Sigmoid colon (tissue), 7 donors: ENCODE measurements around the gene SLC7A6. TPM values are rescaled to one million over a fixed set of nuclear protein-coding genes. Genes with fewer than 3 reads are reported as not detected.

Experiments
- DNase-seq: peaks from one replicate; pipeline ENCODE4 v3.0.0-alpha.2; 2019
- H3K27ac ChIP-seq, 4 donors: fragments of 200-600 bp; sonication (generic); one replicate each; pipeline ENCODE4 v1.5.1; 2016 to 2019; ENCODE audit warnings: mild to moderate bottlenecking in 1 of 4
- H3K27me3 ChIP-seq, 3 donors: fragments of 200-600 bp; sonication (generic); one replicate each; pipeline ENCODE4 v1.5.1; 2019; ENCODE audit warnings: mild to moderate bottlenecking in 1 of 3
- H3K36me3 ChIP-seq, 4 donors: fragments of 200-600 bp; sonication (generic); one replicate each; pipeline ENCODE4 v1.5.1; 2016 to 2019
- H3K4me1 ChIP-seq, 4 donors: fragments of 200-600 bp; sonication (generic); one replicate each; pipeline ENCODE4 v1.5.1; 2017 to 2019
- H3K4me3 ChIP-seq, 4 donors: fragments of 200-600 bp; sonication (generic); one replicate each; pipeline ENCODE4 v1.5.1; 2017 to 2019; ENCODE audit warnings: mild to moderate bottlenecking in 2 of 4, moderate library complexity in 1 of 4
- H3K9me3 ChIP-seq, 4 donors: fragments of 200-600 bp in 3 of 4; sonication (generic) in 3 of 4; one replicate each; pipeline versions ENCODE4 v1.5.1 to v1.6.1; 2013 to 2019
- CTCF ChIP-seq, 4 experiments: fragments of 450-650 bp in 3 of 4; fragments of 200-600 bp in 1 of 4; IDR thresholded peaks; one replicate each; pipeline ENCODE4 v1.5.1; 2016 to 2019; ENCODE audit warnings: antibody characterized with exemption in 4 of 4, mild to moderate bottlenecking in 3 of 4, moderate library complexity in 2 of 4
- EP300 ChIP-seq, 4 donors: sonication (generic); formaldehyde crosslinking; IDR thresholded peaks; one replicate each; pipeline ENCODE4 v1.6.1; 2017; ENCODE audit warnings: antibody characterized with exemption in 4 of 4
- POLR2A ChIP-seq, 2 donors: fragments of 450-650 bp; IDR thresholded peaks; one replicate each; pipeline ENCODE4 v1.6.1; 2016; ENCODE audit warnings: antibody characterized with exemption in 2 of 2, mild to moderate bottlenecking in 2 of 2, moderate library complexity in 2 of 2
- POLR2AphosphoS5 ChIP-seq, 4 donors: sonication (generic); formaldehyde crosslinking; IDR thresholded peaks; one replicate each; pipeline ENCODE4 v1.6.1; 2017; ENCODE audit warnings: antibody characterized with exemption in 4 of 4
- WGBS, 2 donors: extraction: QIAGEN DNeasy Blood & Tissue Kit; methylation state at CpG; one replicate each; pipeline ENCODE4 v1.1.7; 2013; 5-methylcytosine and 5-hydroxymethylcytosine counted together
- intact Hi-C: fragments of 100-400 bp; cut with DNase I; formaldehyde crosslinking; loops from one replicate; pipeline ENCODE4 v1.15.1; 2023
- polyA plus RNA-seq, 3 donors: library from polyadenylated mRNA; stranded (reverse); fragments of 200-250 nt; gene quantifications; one replicate each; pipeline ENCODE4 v1.2.3, GENCODE V29; 2013
- total RNA-seq, 4 donors: library from RNA; depleted of rRNA; stranded (reverse); fragments of >200 nt; gene quantifications; one replicate each; pipeline ENCODE4 v1.1.0, GENCODE V29; 2016
- donor health status: healthy with polysubstance abuse.
- donor health status: Bipolar disorder and iron deficiency.
- donor health status: healthy.

Gene SLC7A6
- total and polyA plus RNA-seq, 7 donors, result 1.8 to 40.7 (median 26.8) TPM

GRCh38 chr16:68253721-68254120 lies 10.6 kb upstream of the SLC7A6 start:
- intact Hi-C loops, result no loop called here
- H3K27me3 ChIP-seq, result no peaks in the 10 kb centered on the region
- H3K4me3 ChIP-seq, result no peak overlapping the region
- H3K4me1 ChIP-seq, result peaks cover 0 to 37% (median 19%) of the 10 kb centered on the region in 4 donors
- peaks cover 8 to 74% (median 23%) of the 10 kb centered on the region in 4 donors for H3K36me3 ChIP-seq
- TF ChIP-seq CTCF (IDR thresholded peaks at IDR 0.05), result no peak
- TF ChIP-seq POLR2A (IDR thresholded peaks at IDR 0.05), result no peak
- no peak for TF ChIP-seq EP300 (IDR thresholded peaks at IDR 0.05)
- TF ChIP-seq POLR2AphosphoS5 (IDR thresholded peaks at IDR 0.05), result no peak
- DNase-seq, result no peak
- H3K27ac ChIP-seq, result no peak overlapping the region
- WGBS, 2 donors, result 95 to 96% methylated on average over 4 of the region's 4 CpGs
- H3K9me3 ChIP-seq, result no peaks in the 10 kb centered on the region

GRCh38 chr16:68255712-68256111 lies 8.6 kb upstream of the SLC7A6 start:
- H3K4me1 ChIP-seq, result peaks cover 0 to 47% (median 25%) of the 10 kb centered on the region in 4 donors
- intact Hi-C loops, result no loop called here
- H3K27ac ChIP-seq, result peak overlapping the region in 2 of 4 donors; percentile 17 to 87
- peaks cover 19 to 74% (median 30%) of the 10 kb centered on the region in 4 donors for H3K36me3 ChIP-seq
- 93 to 95% methylated on average over 18 of the region's 18 CpGs for WGBS, 2 donors
- no peaks in the 10 kb centered on the region for H3K27me3 ChIP-seq
- TF ChIP-seq POLR2A (IDR thresholded peaks at IDR 0.05), result no peak
- H3K9me3 ChIP-seq, result no peaks in the 10 kb centered on the region
- DNase-seq, result no peak
- H3K4me3 ChIP-seq, result no peak overlapping the region

- 36 to 46% methylated on average over 6 of the region's 6 CpGs for WGBS, 2 donors
- Histone ChIP-seq H3K4me1 (peaks cover 0 to 46% (median 25%) of the 10 kb centered on the region in 4 donors), H3K27ac (peak overlapping the region; percentile 71 to 91 (median 88)), H3K4me3 (no peak overlapping the region), H3K27me3 (no peaks in the 10 kb centered on the region), H3K36me3 (peaks cover 19 to 65% (median 26%) of the 10 kb centered on the region in 4 donors), H3K9me3 (no peaks in the 10 kb centered on the region)
- intact Hi-C loops, result no loop called here
- TF ChIP-seq POLR2A (IDR thresholded peaks at IDR 0.05), result no peak
- TF ChIP-seq POLR2AphosphoS5 (IDR thresholded peaks at IDR 0.05), result no peak
- TF ChIP-seq EP300 (IDR thresholded peaks at IDR 0.05), result no peak
- TF ChIP-seq CTCF (IDR thresholded peaks at IDR 0.05), result no peak
- DNase-seq, result no peak
These were observed 6.9 kb upstream of the SLC7A6 start for GRCh38 chr16:68257251-68257905.

GRCh38 chr16:68257906-68258800 lies 6.2 kb upstream of the SLC7A6 start:
- TF ChIP-seq POLR2AphosphoS5 (IDR thresholded peaks at IDR 0.05) (peak; percentile 47 to 67 (median 60)), CTCF (IDR thresholded peaks at IDR 0.05) (no peak), EP300 (IDR thresholded peaks at IDR 0.05) (peak in 2 of 4 donors; percentile 38 to 70), POLR2A (IDR thresholded peaks at IDR 0.05) (no peak)
- Histone ChIP-seq H3K27ac (peak overlapping the region; percentile 71 to 91 (median 88)), H3K4me1 (peaks cover 0 to 38% (median 21%) of the 10 kb centered on the region in 4 donors), H3K9me3 (no peaks in the 10 kb centered on the region), H3K36me3 (peaks cover 19 to 58% (median 25%) of the 10 kb centered on the region in 4 donors), H3K4me3 (no peak overlapping the region), H3K27me3 (no peaks in the 10 kb centered on the region)
- peak; percentile 93 for DNase-seq
- 31 to 50% methylated on average over 13 of the region's 13 CpGs for WGBS, 2 donors
- intact Hi-C loops, result no loop called here
